Mucosa of stomach (tissue), 1 donor: ENCODE measurements around the gene ELL2.

Experiments
- H3K27me3 ChIP-seq: one replicate; pipeline ENCODE4 v1.7.0; 2013; ENCODE audit warnings: mild to moderate bottlenecking, low read length; ENCODE audit not compliant: control insufficient read depth, insufficient read depth
- H3K36me3 ChIP-seq: one replicate; pipeline ENCODE4 v1.7.0; 2013; ENCODE audit warnings: low read length; ENCODE audit not compliant: control insufficient read depth, insufficient read depth
- H3K4me1 ChIP-seq: one replicate; pipeline ENCODE4 v1.7.0; 2013; ENCODE audit warnings: mild to moderate bottlenecking, low read length; ENCODE audit not compliant: control insufficient read depth, insufficient read depth
- H3K4me3 ChIP-seq: one replicate; pipeline ENCODE4 v1.7.0; 2013; ENCODE audit warnings: low read length
- H3K9ac ChIP-seq: one replicate; pipeline ENCODE4 v1.7.0; 2013; ENCODE audit warnings: mild to moderate bottlenecking, low read length, moderate library complexity
- H3K9me3 ChIP-seq: one replicate; pipeline ENCODE4 v1.7.0; 2013; ENCODE audit warnings: mild to moderate bottlenecking, low read length, moderate library complexity; ENCODE audit not compliant: control insufficient read depth
- donor health status: Pancreatic carcinoma.

ELL2 gene

DNA sequence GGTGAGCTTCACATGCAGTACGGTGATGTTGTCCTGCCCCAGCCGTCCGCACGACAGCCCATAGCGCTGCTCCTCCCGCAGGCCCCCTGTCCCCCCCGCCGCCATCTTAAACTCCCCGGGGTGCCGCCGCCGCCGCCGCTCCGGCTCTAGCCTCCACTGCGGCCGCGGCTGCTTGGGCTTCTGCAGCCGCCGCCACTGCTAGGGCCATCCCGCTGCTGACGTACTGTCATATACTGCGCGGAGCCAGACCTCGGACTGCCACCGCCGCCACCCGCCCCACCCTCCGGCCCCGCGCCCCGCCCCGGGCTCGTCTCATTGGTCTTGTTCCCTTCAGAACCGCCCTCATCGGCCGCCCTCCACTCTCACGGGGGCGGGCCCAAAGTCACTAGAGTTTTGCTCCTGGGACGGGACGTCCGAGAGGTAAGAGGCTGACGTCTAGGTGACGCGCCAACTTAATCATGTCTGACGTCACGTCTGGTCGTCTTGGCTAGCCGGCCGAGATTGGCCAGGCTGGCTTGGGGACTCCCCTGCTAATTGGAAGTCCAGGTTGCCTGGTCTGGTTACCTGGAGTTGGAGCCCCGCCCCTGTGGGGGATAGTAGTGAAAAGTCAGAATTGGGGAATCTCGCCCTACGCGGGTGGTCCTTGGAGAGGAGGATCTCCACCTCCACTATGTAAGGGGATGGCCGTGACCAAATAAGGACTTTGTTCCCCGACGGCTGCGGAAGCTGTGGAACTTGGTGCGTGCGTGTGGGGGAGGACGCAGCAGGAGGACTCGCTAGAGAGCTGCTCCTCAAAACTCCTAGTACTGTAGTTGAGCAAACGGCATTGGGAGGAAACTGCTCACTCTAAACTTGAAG lies at the start of gene ELL2:
Gene ELL2 (minus strand): TSS at position 235 of the 858 bp plus-strand sequence. CDS start 130 bp downstream, at position 105.
- H3K9ac ChIP-seq = peak within 1 kb of the TSS; percentile 95
- H3K4me1 ChIP-seq = peaks cover 48% of the 10 kb centered on the region
- peak within 1 kb of the TSS; percentile 81 for H3K4me3 ChIP-seq
- no peaks in the 10 kb centered on the region for H3K27me3 ChIP-seq
- H3K9me3 ChIP-seq = no peaks in the 10 kb centered on the region
- no peaks in the 10 kb centered on the region for H3K36me3 ChIP-seq

DNA sequence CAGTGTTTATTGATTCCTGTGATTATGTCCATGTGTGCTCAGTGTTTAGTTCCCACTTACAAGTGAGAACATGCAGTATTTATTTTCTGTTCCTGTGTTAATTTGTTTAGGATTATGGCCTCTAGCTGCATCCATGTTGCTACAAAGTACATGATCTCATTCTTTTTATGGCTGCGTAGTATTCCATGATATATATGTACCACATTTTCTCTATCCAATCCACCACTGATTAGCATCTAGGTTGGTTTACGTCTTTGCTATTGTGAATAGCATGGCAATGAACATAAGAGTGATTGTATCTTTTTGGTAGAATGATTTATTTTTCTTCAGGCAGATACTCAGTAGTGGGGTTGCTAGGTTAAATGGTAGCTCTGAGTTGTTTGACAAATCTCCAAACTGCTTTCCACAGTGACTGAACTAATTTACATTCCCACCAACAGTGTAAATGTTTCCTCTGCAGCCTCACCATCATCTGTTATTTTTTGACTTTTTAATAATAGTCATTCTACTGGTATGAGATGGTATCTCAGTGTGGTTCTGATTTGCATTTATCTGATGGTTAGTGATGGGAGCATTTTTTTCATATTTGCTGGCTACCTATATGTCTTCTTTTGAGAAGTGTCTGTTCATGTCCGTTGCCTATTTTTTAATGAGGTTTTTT lies 47.5 kb upstream of the ELL2 start:
- no peak overlapping the region for H3K4me3 ChIP-seq

DNA sequence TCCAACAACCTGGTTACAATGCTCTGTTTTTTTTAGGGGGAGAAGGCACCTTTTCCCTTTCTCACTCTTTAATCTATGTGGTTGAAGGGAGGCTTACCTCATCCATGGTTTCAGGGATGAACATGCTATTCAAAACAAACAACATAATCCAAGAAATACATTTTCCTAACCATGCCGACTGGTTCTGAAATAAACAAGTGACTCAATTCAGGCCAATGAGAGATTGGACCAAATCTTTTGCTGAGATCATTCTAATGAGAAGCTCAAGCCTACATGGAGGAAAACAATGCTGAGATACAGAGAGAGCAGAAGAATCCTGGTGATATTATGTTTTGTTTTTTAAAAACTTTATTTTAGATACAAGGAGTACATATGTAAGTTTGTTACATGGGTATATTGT lies 46.8 kb upstream of the ELL2 start:
- no peak overlapping the region for H3K4me3 ChIP-seq
- H3K9ac ChIP-seq = no peak overlapping the region
- no peaks in the 10 kb centered on the region for H3K4me1 ChIP-seq
- H3K27me3 ChIP-seq = no peaks in the 10 kb centered on the region
- no peaks in the 10 kb centered on the region for H3K9me3 ChIP-seq
- no peaks in the 10 kb centered on the region for H3K36me3 ChIP-seq

More for the DNA sequence above, 47.5 kb upstream of the ELL2 start:
- no peak overlapping the region for H3K9ac ChIP-seq
- H3K4me1 ChIP-seq = no peaks in the 10 kb centered on the region
- no peaks in the 10 kb centered on the region for H3K27me3 ChIP-seq
- H3K36me3 ChIP-seq = no peaks in the 10 kb centered on the region
- no peaks in the 10 kb centered on the region for H3K9me3 ChIP-seq

DNA sequence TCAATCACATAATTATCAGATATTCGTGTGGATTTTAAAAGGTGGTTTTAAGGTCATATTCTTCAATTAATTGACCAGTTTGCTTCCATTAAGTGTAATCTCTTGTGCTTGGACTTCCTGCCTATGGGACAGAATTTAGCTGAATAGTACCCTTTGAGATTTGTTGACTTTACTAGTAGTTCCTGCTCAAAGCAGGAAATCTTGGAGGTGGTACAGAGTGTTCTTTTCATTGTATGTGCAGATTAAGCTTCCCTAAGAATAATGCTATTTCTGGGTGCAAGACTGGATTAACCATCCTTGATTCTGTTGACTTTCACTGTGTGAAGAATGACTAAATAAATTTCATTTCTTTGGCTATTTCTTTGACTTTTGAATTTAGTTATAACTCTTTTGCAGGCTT lies 45.4 kb upstream of the ELL2 start:
- Histone ChIP-seq H3K4me1 (no peaks in the 10 kb centered on the region), H3K9ac (no peak overlapping the region), H3K36me3 (no peaks in the 10 kb centered on the region), H3K9me3 (no peaks in the 10 kb centered on the region), H3K4me3 (no peak overlapping the region), H3K27me3 (no peaks in the 10 kb centered on the region)

DNA sequence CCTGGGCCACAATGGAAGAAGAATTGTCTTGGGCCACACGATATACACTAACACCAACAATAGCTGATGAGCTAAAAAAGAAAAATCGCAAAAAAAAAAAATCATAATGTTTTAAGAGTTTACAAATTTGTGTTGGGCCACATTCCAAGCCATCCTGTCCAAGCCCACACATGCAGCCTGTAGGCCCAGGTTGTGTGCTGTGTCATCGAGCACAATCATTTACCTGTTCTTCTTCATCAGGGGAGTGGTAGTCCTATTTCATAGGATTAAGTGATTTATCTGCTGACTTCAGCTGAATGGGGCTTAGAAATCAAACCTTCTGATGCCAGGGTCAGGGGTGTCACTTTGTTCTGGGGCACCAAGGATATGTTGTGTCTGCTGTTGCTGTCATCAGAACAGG lies 44.6 kb upstream of the ELL2 start:
- H3K9ac ChIP-seq = no peak overlapping the region
- H3K4me3 ChIP-seq = no peak overlapping the region
- no peaks in the 10 kb centered on the region for H3K36me3 ChIP-seq
- H3K4me1 ChIP-seq = no peaks in the 10 kb centered on the region
- H3K27me3 ChIP-seq = no peaks in the 10 kb centered on the region
- H3K9me3 ChIP-seq = no peaks in the 10 kb centered on the region

DNA sequence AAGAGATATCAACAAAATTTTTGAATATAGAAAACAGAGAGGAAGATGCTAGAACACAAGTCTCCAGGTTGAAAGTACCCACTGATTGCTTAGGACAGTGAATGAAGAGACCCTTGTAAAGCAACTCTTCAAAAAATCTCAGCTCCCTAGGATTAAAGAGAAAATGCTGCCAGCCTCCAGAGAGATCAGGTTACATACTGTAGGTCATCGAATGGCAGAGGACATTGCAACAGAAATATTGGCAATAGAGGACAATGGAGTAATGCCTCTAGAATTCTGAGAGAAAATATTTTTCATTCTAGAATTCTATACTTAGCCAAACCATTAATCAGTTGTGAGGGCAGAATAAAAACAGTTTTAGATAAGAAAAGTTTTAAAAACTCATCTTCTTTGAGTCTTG lies 43.1 kb upstream of the ELL2 start:
- Histone ChIP-seq H3K4me1 (no peaks in the 10 kb centered on the region), H3K4me3 (no peak overlapping the region), H3K27me3 (no peaks in the 10 kb centered on the region), H3K9me3 (no peaks in the 10 kb centered on the region), H3K36me3 (no peaks in the 10 kb centered on the region), H3K9ac (no peak overlapping the region)

DNA sequence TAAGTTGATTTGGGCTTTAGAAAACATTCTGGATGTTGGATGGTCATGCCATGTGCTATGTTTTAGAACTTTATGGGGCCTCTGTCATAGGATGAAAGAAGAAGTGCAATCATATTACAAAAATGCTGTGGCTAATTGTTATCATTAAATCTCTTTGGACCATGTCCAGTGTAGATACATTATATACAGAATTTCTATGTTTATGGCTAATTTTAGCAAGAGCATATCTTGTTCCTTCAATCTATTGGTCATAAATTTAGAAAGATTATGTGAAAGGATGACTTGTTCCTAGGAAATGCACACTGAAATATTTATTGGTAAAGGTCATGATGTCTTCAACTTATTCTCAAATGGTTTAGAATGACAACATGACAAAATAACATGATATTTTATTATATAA lies 42.4 kb upstream of the ELL2 start:
- Histone ChIP-seq H3K27me3 (no peaks in the 10 kb centered on the region), H3K4me3 (no peak overlapping the region), H3K4me1 (no peaks in the 10 kb centered on the region), H3K36me3 (no peaks in the 10 kb centered on the region), H3K9ac (no peak overlapping the region), H3K9me3 (no peaks in the 10 kb centered on the region)

DNA sequence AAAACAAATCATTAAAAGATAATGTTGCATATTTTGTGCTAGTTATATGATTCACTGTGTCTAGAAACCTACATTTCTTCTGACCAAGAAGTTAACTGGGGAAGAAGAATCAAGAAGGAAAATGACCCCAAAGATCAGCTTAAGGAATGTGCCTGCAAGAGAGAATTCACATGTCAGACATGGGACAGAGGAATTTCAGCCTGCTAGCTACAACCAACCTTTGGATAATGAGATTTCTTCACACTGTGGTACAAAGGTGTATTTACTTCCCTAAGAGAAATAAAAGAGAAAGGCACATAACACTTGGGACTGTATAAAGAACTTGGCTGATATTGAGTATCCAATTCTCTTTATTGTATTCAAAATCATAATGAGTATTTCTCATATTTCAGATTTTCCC lies 39.6 kb upstream of the ELL2 start:
- no peaks in the 10 kb centered on the region for H3K4me1 ChIP-seq
- no peaks in the 10 kb centered on the region for H3K9me3 ChIP-seq
- no peak overlapping the region for H3K4me3 ChIP-seq
- no peaks in the 10 kb centered on the region for H3K27me3 ChIP-seq
- no peaks in the 10 kb centered on the region for H3K36me3 ChIP-seq
- H3K9ac ChIP-seq = no peak overlapping the region

DNA sequence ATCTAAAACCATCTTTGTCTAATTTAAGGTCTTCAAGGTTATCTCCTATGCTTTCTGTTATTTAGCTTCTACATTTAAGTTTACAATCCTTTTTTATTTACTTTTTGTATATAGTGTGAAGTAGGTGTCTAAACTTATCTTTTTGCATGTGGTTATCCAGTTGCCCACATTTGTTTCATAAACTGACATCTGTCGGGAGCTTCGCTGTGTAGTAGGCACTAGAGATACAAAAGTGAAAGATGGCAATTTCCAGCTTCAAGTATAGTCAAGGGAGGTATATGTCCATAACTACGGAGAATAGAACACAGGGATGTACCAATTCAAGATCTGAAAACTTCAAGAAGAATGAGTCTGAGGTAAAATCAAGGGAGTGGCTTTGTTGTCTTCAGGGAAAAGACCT lies 38.7 kb upstream of the ELL2 start:
- Histone ChIP-seq H3K36me3 (no peaks in the 10 kb centered on the region), H3K9ac (no peak overlapping the region), H3K4me3 (no peak overlapping the region), H3K4me1 (no peaks in the 10 kb centered on the region), H3K9me3 (no peaks in the 10 kb centered on the region), H3K27me3 (no peaks in the 10 kb centered on the region)

DNA sequence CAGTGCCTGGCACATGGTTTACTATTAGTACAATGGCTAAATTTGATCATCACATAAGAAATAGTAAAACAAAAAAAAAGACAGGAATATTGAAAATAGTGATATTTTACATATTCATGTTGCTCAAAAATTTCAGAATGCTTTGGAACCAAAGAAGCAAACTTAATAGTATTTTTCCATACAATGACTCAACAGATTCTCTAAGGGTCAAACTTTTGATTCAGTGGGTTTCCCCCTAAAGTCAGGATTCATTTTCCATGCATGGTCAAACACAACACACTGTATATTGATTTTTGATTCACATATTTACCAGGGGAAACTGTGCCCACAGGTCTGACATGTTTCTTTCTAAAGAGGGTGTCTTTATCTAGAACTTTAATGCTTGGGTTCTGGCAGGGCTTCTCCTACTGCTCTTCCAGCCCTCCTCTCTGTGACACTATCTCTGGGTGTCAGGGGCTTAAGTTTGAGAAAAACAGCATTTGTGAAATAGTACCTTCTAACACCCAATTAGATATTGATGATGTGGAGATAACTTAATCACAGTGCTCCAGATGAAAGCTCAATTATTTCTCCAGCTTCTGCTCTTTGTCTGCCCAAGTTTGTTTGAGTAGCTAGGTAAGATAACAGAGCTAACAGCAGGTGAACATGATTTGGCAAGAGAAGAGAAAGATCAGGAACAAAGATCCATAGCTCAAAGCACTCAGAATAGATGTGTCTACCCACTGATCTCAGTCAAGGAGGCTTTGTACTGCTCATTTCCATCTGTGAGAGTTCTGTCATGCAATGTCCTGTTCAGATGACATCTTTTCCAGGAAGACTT lies 35.5 kb upstream of the ELL2 start:
- Histone ChIP-seq H3K4me3 (no peak overlapping the region), H3K9me3 (no peaks in the 10 kb centered on the region), H3K27me3 (no peaks in the 10 kb centered on the region)

DNA sequence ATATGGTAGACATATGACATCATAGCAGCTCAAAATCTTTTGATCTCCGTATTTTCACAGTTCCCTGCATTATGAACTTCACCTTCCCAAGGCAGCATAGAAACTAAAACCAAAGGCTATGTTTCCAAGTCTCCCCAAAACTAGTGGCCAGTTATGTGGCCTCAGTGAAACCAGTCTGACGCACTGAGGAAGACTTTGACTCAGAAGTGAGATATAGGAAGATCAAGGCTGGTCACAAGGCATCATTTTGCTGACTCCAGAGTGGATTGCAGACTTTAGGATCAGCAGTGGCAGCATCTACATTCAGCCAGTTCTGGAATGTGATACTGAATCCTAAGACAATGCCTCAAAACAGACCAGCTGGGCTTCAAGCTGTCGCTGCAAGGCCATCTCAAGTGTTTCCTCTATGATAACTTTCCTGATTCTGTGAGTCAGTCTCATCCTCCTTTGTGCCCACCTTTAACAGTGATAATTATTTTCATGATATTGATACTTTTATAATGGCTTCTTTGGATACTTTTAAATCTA lies 34.4 kb upstream of the ELL2 start:
- no peak overlapping the region for H3K4me3 ChIP-seq
- no peaks in the 10 kb centered on the region for H3K36me3 ChIP-seq
- H3K9me3 ChIP-seq = no peaks in the 10 kb centered on the region
- no peaks in the 10 kb centered on the region for H3K27me3 ChIP-seq
- no peak overlapping the region for H3K9ac ChIP-seq
- H3K4me1 ChIP-seq = no peaks in the 10 kb centered on the region

More for the DNA sequence above, 35.5 kb upstream of the ELL2 start:
- no peaks in the 10 kb centered on the region for H3K36me3 ChIP-seq
- no peak overlapping the region for H3K9ac ChIP-seq
- no peaks in the 10 kb centered on the region for H3K4me1 ChIP-seq

DNA sequence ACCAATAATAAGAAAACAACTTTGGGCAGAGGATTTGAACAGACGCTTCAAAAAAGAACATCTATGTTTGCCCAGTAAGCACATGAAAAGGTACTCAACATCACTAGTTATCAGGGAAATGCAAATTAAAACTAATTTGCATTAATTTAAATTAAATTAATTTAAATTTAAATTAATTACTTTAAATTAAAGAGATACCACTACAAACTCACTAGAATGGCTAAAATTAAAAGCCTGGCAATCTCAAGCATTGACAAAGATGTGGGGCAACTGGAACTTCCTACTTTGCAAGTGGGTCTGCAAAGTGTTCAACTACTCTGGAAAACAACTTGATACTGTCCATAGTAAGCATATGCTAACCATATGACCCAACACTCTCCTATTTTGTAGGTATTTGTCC lies 32.1 kb upstream of the ELL2 start:
- H3K9ac ChIP-seq = no peak overlapping the region
- no peaks in the 10 kb centered on the region for H3K27me3 ChIP-seq
- H3K4me1 ChIP-seq = peaks cover 3% of the 10 kb centered on the region
- H3K9me3 ChIP-seq = no peaks in the 10 kb centered on the region
- no peaks in the 10 kb centered on the region for H3K36me3 ChIP-seq
- no peak overlapping the region for H3K4me3 ChIP-seq
